H1 (cell line): Measurements from ENCODE around the gene FLT3. TPM values are rescaled to one million over a fixed set of nuclear protein-coding genes. Genes with fewer than 3 reads are reported as not detected.

ENCODE experiments used
- KDM4A ChIP-seq: IDR thresholded peaks from one replicate; pipeline ENCODE4 v1.7.1; 2012; ENCODE audit warnings: low read depth, mild to moderate bottlenecking, moderate library complexity, low read length, inconsistent platforms; ENCODE audit not compliant: severe bottlenecking
- polyA plus RNA-seq, 7 experiments: library from polyadenylated mRNA; depleted of rRNA in 3 of 7; stranded (reverse) in 5 of 7; unstranded in 2 of 7; fragments of >200 nt in 5 of 7; fragments of 200-250 nt in 2 of 7; gene quantifications; 1 replicate in 5 of 7; 2 replicates in 1 of 7; 4 replicates in 1 of 7; pipeline versions ENCODE4 v1.2.1 to v1.2.3, GENCODE V29; 2011 to 2013; ENCODE audit warnings: missing spikeins in 2 of 7, mixed read lengths in 2 of 7
- total RNA-seq: library from RNA; stranded (reverse); fragmentation: NEBNext Ultra II Directional; extraction: Animal tissue kit (Norgen Biotek cat#: 25700); gene quantifications from 2 replicates; pipeline ENCODE4 v1.2.1, GENCODE V29; 2021
- TF ChIP-seq, protein P1 (sequence below): fragments of 300-600 bp; sonication (generic); IDR thresholded peaks from 2 replicates; pipeline ENCODE4 v1.7.1; 2012; ENCODE audit warnings: low read length, moderate library complexity, mild to moderate bottlenecking, inconsistent platforms; ENCODE audit not compliant: insufficient replicate concordance

The FLT3 gene
- total and polyA plus RNA-seq, 2 of the 8 experiments (the other 6 are each of a cell fraction or from before 2014, with no cell fraction given), result 0.44 to 0.71 TPM

GRCh38 chr13:28000567-28000966 lies 99.8 kb downstream of the FLT3 start (continued):
- TF ChIP-seq, protein P1, sequence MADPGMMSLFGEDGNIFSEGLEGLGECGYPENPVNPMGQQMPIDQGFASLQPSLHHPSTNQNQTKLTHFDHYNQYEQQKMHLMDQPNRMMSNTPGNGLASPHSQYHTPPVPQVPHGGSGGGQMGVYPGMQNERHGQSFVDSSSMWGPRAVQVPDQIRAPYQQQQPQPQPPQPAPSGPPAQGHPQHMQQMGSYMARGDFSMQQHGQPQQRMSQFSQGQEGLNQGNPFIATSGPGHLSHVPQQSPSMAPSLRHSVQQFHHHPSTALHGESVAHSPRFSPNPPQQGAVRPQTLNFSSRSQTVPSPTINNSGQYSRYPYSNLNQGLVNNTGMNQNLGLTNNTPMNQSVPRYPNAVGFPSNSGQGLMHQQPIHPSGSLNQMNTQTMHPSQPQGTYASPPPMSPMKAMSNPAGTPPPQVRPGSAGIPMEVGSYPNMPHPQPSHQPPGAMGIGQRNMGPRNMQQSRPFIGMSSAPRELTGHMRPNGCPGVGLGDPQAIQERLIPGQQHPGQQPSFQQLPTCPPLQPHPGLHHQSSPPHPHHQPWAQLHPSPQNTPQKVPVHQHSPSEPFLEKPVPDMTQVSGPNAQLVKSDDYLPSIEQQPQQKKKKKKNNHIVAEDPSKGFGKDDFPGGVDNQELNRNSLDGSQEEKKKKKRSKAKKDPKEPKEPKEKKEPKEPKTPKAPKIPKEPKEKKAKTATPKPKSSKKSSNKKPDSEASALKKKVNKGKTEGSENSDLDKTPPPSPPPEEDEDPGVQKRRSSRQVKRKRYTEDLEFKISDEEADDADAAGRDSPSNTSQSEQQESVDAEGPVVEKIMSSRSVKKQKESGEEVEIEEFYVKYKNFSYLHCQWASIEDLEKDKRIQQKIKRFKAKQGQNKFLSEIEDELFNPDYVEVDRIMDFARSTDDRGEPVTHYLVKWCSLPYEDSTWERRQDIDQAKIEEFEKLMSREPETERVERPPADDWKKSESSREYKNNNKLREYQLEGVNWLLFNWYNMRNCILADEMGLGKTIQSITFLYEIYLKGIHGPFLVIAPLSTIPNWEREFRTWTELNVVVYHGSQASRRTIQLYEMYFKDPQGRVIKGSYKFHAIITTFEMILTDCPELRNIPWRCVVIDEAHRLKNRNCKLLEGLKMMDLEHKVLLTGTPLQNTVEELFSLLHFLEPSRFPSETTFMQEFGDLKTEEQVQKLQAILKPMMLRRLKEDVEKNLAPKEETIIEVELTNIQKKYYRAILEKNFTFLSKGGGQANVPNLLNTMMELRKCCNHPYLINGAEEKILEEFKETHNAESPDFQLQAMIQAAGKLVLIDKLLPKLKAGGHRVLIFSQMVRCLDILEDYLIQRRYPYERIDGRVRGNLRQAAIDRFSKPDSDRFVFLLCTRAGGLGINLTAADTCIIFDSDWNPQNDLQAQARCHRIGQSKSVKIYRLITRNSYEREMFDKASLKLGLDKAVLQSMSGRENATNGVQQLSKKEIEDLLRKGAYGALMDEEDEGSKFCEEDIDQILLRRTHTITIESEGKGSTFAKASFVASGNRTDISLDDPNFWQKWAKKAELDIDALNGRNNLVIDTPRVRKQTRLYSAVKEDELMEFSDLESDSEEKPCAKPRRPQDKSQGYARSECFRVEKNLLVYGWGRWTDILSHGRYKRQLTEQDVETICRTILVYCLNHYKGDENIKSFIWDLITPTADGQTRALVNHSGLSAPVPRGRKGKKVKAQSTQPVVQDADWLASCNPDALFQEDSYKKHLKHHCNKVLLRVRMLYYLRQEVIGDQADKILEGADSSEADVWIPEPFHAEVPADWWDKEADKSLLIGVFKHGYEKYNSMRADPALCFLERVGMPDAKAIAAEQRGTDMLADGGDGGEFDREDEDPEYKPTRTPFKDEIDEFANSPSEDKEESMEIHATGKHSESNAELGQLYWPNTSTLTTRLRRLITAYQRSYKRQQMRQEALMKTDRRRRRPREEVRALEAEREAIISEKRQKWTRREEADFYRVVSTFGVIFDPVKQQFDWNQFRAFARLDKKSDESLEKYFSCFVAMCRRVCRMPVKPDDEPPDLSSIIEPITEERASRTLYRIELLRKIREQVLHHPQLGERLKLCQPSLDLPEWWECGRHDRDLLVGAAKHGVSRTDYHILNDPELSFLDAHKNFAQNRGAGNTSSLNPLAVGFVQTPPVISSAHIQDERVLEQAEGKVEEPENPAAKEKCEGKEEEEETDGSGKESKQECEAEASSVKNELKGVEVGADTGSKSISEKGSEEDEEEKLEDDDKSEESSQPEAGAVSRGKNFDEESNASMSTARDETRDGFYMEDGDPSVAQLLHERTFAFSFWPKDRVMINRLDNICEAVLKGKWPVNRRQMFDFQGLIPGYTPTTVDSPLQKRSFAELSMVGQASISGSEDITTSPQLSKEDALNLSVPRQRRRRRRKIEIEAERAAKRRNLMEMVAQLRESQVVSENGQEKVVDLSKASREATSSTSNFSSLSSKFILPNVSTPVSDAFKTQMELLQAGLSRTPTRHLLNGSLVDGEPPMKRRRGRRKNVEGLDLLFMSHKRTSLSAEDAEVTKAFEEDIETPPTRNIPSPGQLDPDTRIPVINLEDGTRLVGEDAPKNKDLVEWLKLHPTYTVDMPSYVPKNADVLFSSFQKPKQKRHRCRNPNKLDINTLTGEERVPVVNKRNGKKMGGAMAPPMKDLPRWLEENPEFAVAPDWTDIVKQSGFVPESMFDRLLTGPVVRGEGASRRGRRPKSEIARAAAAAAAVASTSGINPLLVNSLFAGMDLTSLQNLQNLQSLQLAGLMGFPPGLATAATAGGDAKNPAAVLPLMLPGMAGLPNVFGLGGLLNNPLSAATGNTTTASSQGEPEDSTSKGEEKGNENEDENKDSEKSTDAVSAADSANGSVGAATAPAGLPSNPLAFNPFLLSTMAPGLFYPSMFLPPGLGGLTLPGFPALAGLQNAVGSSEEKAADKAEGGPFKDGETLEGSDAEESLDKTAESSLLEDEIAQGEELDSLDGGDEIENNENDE, result no peak
- no peak for TF ChIP-seq KDM4A
